DMS153 (cell line): Measurements from ENCODE around the gene SND1.
A peak's percentile ranks its signal among the peaks of the same experiment; 100 is the strongest.

Source experiments
- DNase-seq: peaks from one replicate; lab custom pipeline; 2025; lab: John Stamatoyannopoulos, UW

The SND1 gene

GRCh38 chr7:127730658-127731276 lies 78.8 kb downstream of the SND1 start:
- no peak for DNase-seq

DNA sequence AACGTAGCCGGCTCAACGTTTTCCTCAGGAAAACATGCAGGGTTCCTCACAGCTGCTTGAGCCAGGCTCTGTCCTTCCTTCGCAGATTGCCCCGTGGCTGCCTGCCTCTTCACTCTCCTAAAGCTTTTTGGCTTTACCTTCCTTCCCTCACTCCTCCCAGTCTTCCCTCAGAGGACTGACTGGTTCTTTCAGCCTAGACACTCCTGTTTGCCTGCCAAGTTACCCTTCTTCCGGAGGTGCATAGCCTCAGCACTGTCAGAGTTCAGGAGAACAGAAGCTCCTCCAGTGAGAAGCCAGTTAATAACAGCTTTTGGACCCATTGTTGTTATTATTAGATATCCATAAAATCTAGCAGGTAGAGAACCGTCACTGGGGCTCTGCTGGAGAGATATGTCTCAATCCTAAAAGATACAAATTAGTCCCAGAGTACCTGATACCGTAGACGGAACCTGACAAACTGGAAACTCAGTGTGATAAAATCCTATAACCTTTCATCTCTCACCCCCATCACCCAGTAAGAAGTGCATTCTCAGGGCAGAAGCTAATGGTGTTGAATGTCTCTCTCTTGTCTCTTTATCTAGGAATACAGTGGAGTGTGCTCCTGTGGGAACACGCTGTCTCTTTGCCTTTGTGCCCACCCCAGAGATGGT lies 79.6 kb downstream of the SND1 start:
- no peak for DNase-seq

DNA sequence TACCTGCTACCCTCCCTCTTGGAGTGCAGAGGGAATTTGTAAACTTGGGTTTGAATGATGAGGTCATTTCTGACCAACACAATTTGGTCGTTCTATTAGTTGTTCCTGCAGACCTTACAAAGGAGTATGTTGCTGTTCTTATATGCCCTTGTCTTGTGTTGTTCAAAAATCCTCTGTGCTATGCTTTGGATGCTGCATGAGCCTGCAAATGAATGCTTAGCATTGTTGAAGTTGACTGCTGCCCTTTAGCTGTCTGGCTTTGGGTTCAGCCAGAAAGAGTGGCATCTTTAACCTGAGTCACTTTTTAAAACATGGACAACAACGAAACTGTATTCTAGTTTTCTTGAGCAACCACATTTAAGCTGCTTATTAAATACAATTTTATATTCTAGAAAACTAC lies 80.3 kb downstream of the SND1 start:
- no peak for DNase-seq

GRCh38 chr7:127733986-127734385 lies 82.0 kb downstream of the SND1 start:
- DNase-seq: no peak

DNA sequence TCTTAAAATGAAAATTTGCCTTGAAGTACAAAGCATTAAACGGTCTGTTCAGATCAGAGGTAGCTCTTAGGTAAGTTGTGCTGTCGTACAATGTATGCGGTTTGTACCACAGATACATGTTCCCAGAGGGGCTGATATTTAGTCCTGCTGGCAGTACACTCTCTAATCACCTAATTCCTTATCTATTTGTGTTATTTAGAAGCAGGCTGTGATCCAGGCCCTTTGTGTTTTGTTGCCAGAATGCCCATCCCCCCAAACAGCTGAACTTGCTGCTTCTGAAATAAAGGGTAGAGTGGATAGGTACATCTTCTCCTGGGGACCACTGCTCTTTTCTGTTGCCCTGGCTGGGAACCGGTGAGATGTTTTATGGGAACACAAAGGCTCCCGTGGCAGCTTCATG lies 84.5 kb downstream of the SND1 start:
- DNase-seq: no peak

DNA sequence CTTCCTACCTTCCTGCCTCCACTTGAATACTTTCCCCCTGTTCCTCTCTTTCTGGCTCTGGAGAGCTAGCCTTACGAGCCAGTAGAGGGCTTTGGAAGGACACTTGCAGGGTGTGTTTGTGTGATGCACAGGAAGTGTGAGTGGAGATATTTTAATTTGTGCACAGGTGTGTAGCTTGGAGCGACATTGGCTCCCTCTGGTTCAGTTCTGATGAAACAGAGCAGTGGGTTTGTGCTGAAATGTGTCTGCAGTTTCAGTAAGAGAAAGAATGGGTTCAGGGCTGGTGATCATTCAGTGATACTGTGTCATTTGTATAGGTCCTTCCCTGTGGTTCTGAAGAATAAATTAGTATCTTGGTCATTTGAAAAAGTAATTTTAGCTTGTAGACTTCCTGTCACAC lies 86.9 kb downstream of the SND1 start:
- no peak for DNase-seq

DNA sequence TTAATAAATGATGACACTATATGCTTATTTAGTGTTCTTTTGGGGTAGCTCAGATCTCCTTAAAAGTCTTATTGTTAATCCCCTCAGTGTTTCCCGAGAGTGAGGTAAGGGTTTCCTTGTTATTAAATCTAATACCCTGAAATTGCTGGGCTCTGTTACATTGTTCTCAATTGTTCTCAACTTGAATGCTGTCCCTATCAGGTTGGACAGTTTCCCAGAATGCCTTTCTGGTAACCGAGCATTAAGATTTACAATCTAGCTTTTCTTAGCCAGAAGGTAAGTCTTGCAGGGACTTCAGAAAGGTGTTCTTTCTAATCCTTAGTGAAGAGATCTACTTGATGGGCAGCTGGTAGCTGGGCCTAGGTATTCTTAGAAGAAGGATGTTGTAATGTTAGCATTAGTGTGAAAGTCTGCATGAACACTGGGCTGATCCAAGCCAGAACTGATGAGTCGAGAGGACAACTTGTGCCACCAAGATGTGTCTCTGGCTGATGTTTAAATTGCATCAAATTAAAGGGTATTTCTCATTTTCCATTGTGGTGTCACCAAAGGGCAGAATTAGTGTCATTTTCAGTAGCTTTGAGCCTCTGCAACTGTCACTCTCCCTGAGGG lies 89.9 kb downstream of the SND1 start:
- DNase-seq: no peak

DNA sequence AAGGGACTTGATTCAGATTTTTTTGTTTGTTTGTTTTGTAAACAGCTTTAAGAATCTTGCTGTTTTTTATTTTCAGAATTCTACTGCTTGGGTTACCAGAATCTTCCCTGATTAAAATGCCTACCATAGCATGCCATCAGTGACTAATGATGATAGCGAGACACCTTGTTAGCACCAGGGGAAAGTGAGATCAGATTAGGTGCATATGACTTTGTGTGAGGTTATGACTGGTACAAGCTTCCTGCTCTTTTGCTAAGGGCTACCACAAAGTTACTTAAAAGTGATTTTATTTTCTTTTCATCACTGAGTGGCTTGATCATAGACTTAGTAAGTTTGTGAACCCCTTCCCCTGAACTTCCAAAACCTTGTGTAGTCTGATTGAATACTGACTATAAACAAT lies 93.5 kb downstream of the SND1 start:
- no peak for DNase-seq

GRCh38 chr7:127751062-127751461 lies 99.1 kb downstream of the SND1 start:
- peak; percentile 4 for DNase-seq

- DNase-seq: no peak
Measured at GRCh38 chr7:127751490-127752448, 99.8 kb downstream of the SND1 start.

DNA sequence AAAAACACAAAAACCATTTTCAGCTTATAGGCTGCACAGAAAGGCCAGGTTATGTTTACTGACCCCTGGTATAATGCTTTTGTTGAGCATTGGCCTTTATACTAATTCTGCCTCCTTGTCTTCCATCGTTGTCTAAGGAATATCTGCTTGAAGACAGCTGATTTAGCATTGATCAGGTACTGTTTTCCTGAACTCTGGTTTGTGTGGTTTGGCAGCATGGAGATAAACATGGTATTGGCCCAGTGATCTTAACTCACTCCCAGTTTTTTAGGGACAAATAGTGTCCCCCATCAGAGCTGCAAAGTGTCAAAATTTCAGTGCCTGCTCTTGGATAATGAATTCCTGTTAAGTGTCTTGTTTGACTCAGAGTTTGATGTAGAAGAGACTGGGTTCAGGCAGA lies 100.8 kb downstream of the SND1 start:
- DNase-seq: no peak

- DNase-seq: no peak
Measured at GRCh38 chr7:127754457-127754856, 102.5 kb downstream of the SND1 start.

GRCh38 chr7:127755521-127755920 lies 103.5 kb downstream of the SND1 start:
- no peak for DNase-seq

GRCh38 chr7:127755965-127756364 lies 104.0 kb downstream of the SND1 start:
- no peak for DNase-seq

GRCh38 chr7:127758105-127758504 lies 106.1 kb downstream of the SND1 start:
- no peak for DNase-seq

DNA sequence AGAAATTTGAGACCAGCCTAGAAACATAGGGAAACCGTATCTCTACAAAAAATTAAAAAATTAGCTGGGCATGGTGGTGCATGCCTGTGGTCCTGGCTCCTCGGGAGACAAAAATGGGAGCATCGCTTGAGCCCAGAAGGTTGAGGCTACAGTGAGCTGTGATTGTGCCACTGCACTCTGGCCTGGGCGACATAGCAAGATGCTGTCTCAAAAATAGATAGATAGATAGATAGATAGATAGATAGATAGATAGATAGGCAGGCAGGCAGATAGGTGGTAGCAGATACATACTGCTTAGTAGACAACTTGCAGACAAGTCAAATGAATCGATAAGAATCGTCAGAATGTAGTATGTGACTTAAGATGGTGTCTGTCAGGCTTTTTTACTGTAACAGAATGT lies 106.9 kb downstream of the SND1 start:
- DNase-seq: no peak

GRCh38 chr7:127759945-127760421 lies 108.0 kb downstream of the SND1 start:
- no peak for DNase-seq

DNA sequence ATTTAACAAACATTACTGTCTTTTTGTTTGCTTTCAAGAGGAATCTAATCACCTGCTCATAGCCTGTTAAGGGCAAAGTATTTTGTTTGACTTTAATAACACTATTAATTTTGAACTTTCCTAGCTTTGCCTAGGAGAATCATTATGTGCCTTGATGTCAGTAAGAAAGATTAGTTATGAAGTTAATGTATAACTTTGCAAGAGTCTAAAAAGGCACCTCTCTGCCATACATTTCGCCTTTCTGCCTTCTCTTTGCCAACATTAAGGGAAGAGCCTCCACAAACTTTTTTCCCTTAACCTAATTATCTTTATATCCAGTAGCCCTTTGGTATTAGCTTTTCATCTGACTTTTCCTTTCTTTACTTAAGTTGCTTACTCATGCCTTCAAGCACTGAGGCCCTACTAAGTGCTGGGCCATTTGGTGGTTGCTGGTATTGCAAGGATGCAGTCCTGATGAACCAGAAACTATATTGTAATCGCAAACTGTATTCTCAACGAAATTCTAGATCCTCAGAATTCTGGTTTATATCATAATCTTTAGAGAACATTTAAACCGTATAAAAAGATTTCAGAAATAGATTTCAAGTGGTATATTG lies 108.5 kb downstream of the SND1 start:
- DNase-seq: no peak

- DNase-seq: no peak
Measured at GRCh38 chr7:127761196-127761595, 109.2 kb downstream of the SND1 start.

- DNase-seq: no peak
Measured at GRCh38 chr7:127764681-127765080, 112.7 kb downstream of the SND1 start.

DNA sequence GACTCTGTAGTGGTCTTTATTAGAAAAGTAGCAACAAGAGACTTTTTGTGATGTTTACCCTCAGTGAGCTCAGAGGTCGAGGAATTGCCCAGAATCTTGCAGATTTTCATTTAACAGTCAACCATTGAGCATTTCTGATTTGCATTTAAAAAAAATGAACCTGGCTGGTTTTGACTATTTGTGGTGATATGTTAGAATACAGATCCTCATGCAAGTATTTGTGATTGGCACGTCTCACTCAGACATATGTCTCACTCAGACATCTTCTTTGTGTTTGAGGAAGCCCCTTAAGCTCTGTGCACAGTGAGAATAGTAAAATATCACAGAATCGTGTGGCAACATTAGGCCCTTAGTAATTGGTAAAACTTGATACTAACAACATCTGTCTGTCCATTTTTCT lies 113.2 kb downstream of the SND1 start:
- DNase-seq: no peak
